Skeletal muscle satellite cell (primary cell): ENCODE results near the gene VSTM4.

ENCODE experiments used
- H3K27me3 ChIP-seq: 2 replicates; pipeline ENCODE4 v1.7.0; 2013; ENCODE audit warnings: low read length; ENCODE audit not compliant: control insufficient read depth, insufficient read depth
- H3K36me3 ChIP-seq: 2 replicates; pipeline ENCODE4 v1.7.0; 2013; ENCODE audit warnings: mild to moderate bottlenecking, control low read depth, low read length; ENCODE audit not compliant: insufficient read depth
- H3K4me1 ChIP-seq: 2 replicates; pipeline ENCODE4 v1.7.0; 2013; ENCODE audit warnings: low read length; ENCODE audit not compliant: control insufficient read depth, insufficient read depth
- H3K4me2 ChIP-seq: 2 replicates; pipeline ENCODE4 v1.7.0; 2013; ENCODE audit warnings: mild to moderate bottlenecking, low read length
- H3K4me3 ChIP-seq: 2 replicates; pipeline ENCODE4 v1.7.0; 2013; ENCODE audit warnings: low read length
- H3K9ac ChIP-seq: 2 replicates; pipeline ENCODE4 v1.7.0; 2013; ENCODE audit warnings: mild to moderate bottlenecking, low read depth, low read length, moderate library complexity
- H3K9me3 ChIP-seq: replicated peaks from 2 replicates; pipeline ENCODE4 v1.7.0; 2013; ENCODE audit warnings: mild to moderate bottlenecking, control low read depth, low read length

VSTM4 gene

GRCh38 chr10:49076319-49076718, 39.0 kb downstream of the VSTM4 start:
- Histone ChIP-seq H3K4me3 (no peak overlapping the region), H3K4me2 (no peak overlapping the region), H3K27me3 (peaks cover 13% of the 10 kb centered on the region), H3K9ac (no peak overlapping the region), H3K9me3 (no peaks in the 10 kb centered on the region), H3K4me1 (no peaks in the 10 kb centered on the region), H3K36me3 (no peaks in the 10 kb centered on the region)

GRCh38 chr10:49075743-49076142, 39.6 kb downstream of the VSTM4 start:
- Histone ChIP-seq H3K27me3 (peaks cover 8% of the 10 kb centered on the region), H3K4me3 (no peak overlapping the region), H3K36me3 (no peaks in the 10 kb centered on the region), H3K9me3 (no peaks in the 10 kb centered on the region), H3K4me1 (no peaks in the 10 kb centered on the region), H3K4me2 (no peak overlapping the region), H3K9ac (no peak overlapping the region)

- H3K9ac ChIP-seq: no peak overlapping the region
- H3K36me3 ChIP-seq: no peaks in the 10 kb centered on the region
- H3K4me2 ChIP-seq: no peak overlapping the region
- H3K27me3 ChIP-seq: peaks cover under 1% of the 10 kb centered on the region
- no peaks in the 10 kb centered on the region for H3K4me1 ChIP-seq
- H3K9me3 ChIP-seq: no peaks in the 10 kb centered on the region
- no peak overlapping the region for H3K4me3 ChIP-seq
Observed at GRCh38 chr10:49074836-49075682, 40.3 kb downstream of the VSTM4 start.

GRCh38 chr10:49072166-49072885, 43.0 kb downstream of the VSTM4 start:
- H3K4me1 ChIP-seq: no peaks in the 10 kb centered on the region
- H3K9me3 ChIP-seq: no peaks in the 10 kb centered on the region
- no peaks in the 10 kb centered on the region for H3K36me3 ChIP-seq
- no peak overlapping the region for H3K4me2 ChIP-seq
- H3K27me3 ChIP-seq: no peaks in the 10 kb centered on the region
- H3K4me3 ChIP-seq: no peak overlapping the region
- H3K9ac ChIP-seq: no peak overlapping the region

GRCh38 chr10:49071160-49071761, 44.1 kb downstream of the VSTM4 start:
- Histone ChIP-seq H3K4me3 (no peak overlapping the region), H3K4me1 (no peaks in the 10 kb centered on the region), H3K27me3 (no peaks in the 10 kb centered on the region), H3K4me2 (no peak overlapping the region), H3K36me3 (no peaks in the 10 kb centered on the region), H3K9ac (no peak overlapping the region), H3K9me3 (no peaks in the 10 kb centered on the region)

GRCh38 chr10:49070701-49071100, 44.6 kb downstream of the VSTM4 start:
- H3K4me3 ChIP-seq: no peak overlapping the region
- no peaks in the 10 kb centered on the region for H3K4me1 ChIP-seq
- H3K36me3 ChIP-seq: no peaks in the 10 kb centered on the region
- no peaks in the 10 kb centered on the region for H3K27me3 ChIP-seq
- no peaks in the 10 kb centered on the region for H3K9me3 ChIP-seq
- H3K9ac ChIP-seq: no peak overlapping the region
- no peak overlapping the region for H3K4me2 ChIP-seq

- Histone ChIP-seq H3K4me3 (no peak overlapping the region), H3K4me1 (no peaks in the 10 kb centered on the region), H3K36me3 (no peaks in the 10 kb centered on the region), H3K27me3 (no peaks in the 10 kb centered on the region), H3K4me2 (no peak overlapping the region), H3K9ac (no peak overlapping the region), H3K9me3 (no peaks in the 10 kb centered on the region)
Observed at GRCh38 chr10:49068672-49069217, 46.6 kb downstream of the VSTM4 start.

- no peaks in the 10 kb centered on the region for H3K36me3 ChIP-seq
- no peaks in the 10 kb centered on the region for H3K4me1 ChIP-seq
- H3K4me3 ChIP-seq: no peak overlapping the region
- H3K4me2 ChIP-seq: no peak overlapping the region
- no peak overlapping the region for H3K9ac ChIP-seq
- no peaks in the 10 kb centered on the region for H3K9me3 ChIP-seq
- no peaks in the 10 kb centered on the region for H3K27me3 ChIP-seq
Observed at GRCh38 chr10:49068209-49068608, 47.1 kb downstream of the VSTM4 start.

- no peaks in the 10 kb centered on the region for H3K4me1 ChIP-seq
- H3K4me3 ChIP-seq: no peak overlapping the region
- no peak overlapping the region for H3K9ac ChIP-seq
- H3K36me3 ChIP-seq: no peaks in the 10 kb centered on the region
- H3K9me3 ChIP-seq: peaks cover 5% of the 10 kb centered on the region
- no peak overlapping the region for H3K4me2 ChIP-seq
- H3K27me3 ChIP-seq: no peaks in the 10 kb centered on the region
Observed at GRCh38 chr10:49066944-49067730, 48.2 kb downstream of the VSTM4 start.

GRCh38 chr10:49062229-49062628, 53.1 kb downstream of the VSTM4 start:
- Histone ChIP-seq H3K27me3 (peaks cover 6% of the 10 kb centered on the region), H3K4me3 (no peak overlapping the region), H3K4me2 (no peak overlapping the region), H3K36me3 (no peaks in the 10 kb centered on the region), H3K4me1 (no peaks in the 10 kb centered on the region), H3K9ac (no peak overlapping the region), H3K9me3 (peaks cover 6% of the 10 kb centered on the region)

- Histone ChIP-seq H3K4me2 (no peak overlapping the region), H3K4me1 (no peaks in the 10 kb centered on the region), H3K4me3 (no peak overlapping the region), H3K36me3 (no peaks in the 10 kb centered on the region), H3K9ac (no peak overlapping the region), H3K27me3 (peaks cover 6% of the 10 kb centered on the region), H3K9me3 (peaks cover 6% of the 10 kb centered on the region)
Observed at GRCh38 chr10:49061667-49062066, 53.7 kb downstream of the VSTM4 start.
